HG03103 (cell line): ENCODE data around the gene CMYA5.

Experiments used
- ATAC-seq: cut with Tn5 transposase; IDR thresholded peaks from one replicate; pipeline ENCODE4 v1.9.1; 2021; ENCODE audit warnings: low read depth; ENCODE audit not compliant: unreplicated experiment

CMYA5 gene

DNA sequence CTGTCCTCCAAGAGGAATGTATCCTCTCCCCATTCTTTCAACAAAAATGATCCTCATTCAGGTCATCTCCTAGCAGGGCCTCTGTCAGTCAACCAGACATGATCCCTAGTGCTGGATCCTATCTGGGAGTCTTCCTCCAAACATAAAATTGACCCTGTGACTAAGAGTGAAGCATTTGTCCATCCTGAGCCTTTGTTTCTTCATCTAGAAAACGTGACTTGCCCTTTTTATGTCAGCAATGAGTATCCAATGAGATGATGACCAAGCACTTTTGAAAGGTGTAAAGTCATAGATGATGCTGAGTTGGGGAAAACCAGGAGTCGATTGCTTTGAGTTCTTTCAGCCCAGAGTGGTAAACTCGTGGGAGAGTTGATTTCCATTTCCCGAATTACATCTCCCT, 143.3 kb downstream of the CMYA5 start:
- no peak for ATAC-seq

GRCh38 chr5:79834098-79834753, 144.6 kb downstream of the CMYA5 start:
- no peak for ATAC-seq

GRCh38 chr5:79834754-79835714, 145.4 kb downstream of the CMYA5 start:
- ATAC-seq = no peak

DNA sequence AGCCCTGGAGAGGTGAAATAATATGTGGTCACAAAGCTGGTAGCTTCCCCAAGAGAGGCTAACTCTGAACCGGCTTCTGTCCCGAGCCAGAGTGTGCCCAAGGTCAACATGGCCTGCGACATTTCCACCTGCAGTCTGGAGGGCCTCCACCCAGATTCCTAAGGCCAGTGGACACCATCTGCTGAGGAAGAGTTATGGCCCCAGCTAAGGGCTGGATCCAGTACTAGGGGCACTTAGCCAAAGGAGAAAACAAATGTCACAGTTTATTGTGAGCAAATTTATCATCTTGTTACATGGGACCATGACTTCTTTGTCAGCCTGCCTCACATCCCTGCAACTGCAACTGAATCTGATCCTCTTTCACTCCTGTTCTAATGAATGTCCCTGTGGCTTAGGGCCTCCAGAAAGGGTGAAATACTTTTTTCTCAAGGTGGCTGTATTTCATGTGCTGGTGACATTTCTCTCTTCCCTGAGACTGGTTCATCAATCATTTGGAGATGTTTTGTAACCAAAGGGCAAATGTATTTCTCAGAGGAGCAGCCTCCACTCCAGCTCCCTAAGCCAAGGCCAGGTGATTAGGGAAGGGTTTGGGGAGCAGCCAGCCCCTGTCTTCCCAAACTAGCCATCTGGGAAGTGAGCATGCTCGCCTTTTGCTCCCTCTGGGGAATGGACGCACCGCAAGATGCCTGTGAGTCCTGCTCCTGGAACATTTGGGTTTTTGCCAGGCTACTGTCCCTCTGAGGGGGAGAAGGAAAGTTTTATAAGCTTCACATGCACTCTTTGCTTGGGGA, 148.3 kb downstream of the CMYA5 start:
- ATAC-seq = no peak

- ATAC-seq = no peak
Measured at GRCh38 chr5:79840084-79840990, 150.7 kb downstream of the CMYA5 start.

DNA sequence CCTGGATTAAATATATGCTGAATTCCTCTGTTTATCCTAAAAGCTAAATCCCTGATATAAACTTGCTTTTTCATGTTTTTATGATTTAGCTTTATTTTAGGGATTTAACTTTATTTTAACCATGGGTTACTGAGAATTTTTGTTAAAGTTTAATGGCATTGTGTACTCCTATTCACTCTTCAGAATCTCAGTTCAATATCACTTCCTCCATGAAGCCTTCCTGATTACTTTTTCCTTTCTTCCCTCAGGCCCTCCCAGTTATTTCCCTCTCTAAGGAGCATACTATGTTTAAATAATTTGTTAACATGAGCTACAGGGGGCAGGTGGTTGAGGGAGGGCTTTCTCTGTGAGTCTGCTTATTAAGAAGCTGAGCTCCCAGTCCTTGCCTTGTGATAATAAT, 151.5 kb downstream of the CMYA5 start:
- no peak for ATAC-seq

DNA sequence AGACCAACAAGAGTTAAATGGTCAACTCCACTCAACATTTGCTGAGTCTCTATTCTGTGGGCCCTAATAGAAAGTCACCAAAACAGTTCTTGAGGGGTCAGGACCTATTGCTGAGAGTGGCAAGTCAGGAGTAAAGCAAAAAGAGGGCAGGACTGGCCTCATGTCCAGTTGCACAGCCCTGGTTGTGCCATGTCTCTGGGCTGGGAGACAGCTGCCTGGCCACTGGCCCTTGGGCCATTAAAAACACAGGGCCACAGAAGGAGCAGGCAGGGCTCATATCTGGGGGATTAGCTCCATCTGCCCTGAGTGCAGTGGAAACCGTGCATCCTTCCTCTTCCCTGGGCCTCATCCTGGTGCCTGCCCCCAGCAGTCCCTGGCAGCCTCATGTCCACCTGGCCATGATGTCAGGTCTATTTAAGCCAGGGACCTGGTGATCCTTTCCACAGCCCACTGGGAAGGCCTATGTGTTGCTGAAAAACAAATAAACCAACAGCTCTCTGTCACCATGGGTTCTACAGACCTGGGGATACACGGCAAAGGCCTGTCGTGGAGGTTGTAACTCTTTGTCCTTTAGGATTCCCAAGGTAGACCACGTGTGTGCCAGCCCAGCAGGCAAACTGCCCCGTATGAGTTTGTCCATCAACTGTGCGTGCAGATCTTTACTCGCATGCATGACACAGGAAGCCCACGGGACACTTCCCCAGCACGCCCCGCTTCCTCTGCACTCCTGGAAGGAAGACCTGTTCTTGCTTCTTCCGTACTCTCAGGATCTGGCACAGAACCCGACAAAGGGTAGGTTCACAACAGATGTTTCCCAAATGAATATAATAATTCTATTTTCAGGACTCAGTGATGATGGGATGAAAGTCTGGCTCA, 152.6 kb downstream of the CMYA5 start:
- no peak for ATAC-seq

DNA sequence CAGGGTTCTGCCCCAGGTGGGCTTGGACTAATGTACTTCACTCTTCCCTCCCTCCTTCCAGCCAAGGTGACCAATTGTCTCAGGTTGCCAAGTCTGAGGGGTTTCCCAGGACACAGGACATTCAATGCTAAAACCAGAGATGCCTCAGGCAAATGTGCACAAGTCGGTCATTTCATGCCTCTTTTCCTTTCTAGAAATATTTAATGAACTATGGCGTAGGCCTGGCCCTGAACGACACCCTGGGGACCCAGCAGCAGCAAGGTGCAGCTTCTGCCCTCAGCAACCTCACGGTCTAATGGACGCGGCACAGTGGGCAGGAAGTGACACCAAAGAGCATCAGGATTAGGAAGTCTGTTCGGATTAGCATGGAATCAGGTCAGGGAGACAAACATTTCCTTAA, 153.4 kb downstream of the CMYA5 start:
- no peak for ATAC-seq

DNA sequence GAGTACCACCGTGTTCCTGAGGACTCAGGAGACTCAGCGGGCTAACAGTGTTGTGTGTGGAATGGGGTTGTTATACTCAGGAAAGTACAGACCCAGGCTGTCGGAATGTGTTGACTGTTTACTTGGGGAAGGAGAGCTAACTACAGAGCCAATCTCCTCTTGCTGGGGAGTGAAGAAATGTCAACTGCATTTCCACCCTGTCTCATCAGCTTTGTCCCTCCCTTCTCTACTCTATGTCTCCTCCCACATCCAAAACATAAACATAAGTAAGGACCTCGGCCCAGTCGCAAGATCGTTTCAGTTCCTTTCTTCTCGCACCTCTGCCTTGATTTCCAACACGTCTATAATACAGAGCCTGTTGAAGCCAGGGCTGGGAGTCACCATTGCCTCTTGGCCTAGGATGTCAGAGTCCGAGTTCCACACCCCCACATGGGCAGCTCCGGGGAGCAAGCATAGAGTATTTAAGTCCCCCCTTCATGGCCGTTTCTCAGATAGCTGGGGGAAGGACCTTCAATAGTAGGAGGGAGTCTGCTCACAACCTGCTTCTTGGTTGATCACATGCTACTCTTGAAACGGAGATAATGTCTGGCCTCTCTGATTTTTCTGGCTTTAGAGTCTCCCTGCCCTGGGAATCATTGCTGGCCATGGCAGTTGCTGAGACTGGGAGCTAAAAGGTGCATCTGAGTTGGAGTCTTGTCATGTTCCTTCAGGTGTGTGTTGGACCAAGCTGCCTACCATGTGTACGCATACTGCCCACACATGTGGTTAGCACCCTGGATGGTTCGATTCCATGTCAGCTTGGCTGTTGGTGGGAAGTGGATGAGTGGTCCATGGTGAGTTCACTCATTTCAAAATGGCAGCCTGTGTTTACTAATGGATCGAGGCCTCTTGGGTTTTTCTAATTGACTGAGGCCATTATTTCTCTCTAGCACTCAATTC, 154.1 kb downstream of the CMYA5 start:
- ATAC-seq = no peak

DNA sequence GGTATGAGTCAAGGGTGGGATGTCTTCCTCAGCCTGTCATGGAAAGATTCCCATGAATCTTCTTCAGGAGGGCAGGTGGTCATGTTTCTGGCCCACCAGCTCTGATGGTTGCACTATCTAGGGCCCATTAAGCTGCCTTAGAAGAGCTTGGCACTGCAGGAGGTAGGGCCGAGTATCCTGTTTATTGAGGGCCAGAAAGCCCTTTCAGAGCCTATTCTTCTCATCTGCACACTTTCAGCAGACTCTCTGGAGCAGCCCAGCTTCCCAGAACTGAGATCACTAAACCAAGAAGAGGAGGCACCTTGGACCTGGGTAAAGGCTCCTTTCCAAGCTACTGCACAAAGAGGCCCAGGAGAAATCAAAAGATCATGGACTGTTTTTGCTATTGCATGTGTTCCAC, 154.9 kb downstream of the CMYA5 start:
- no peak for ATAC-seq

- ATAC-seq = no peak
Measured at GRCh38 chr5:79845448-79846197, 156.0 kb downstream of the CMYA5 start.

GRCh38 chr5:79846198-79846521, 156.5 kb downstream of the CMYA5 start:
- ATAC-seq = no peak

GRCh38 chr5:79847561-79847960, 157.9 kb downstream of the CMYA5 start:
- ATAC-seq = no peak

DNA sequence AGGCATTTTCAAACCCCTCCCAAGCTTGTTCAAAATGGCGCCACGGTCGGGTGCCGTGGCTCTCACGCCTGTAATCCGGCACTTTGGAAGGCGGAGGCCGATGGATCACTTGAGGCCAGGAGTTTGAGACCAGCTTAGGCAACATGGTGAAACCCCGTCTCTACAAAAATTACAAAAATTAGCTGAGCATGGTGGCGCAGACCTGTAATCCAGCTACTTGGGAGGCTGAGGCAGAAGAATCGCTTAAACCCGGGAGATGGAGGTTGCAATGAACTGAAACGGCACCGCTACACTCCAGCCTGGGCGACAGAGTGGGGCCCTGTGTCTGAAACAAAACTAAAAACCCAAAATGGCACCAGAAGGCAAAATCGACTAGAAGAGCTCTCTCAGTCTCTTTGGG, 159.4 kb downstream of the CMYA5 start:
- ATAC-seq = no peak
